ENCODE measurements around the gene CNDP1.

GRCh38 chr18:74625157-74625556 is 90.9 kb downstream of the CNDP1 start:
- TF ChIP-seq CTCF (IDR thresholded peaks at IDR 0.05) (no peak), POLR2A (IDR thresholded peaks at IDR 0.05) (no peak)

Data from lower leg skin (tissue), 3 donors.